Endodermal cell (in vitro differentiated cells): Measurements from ENCODE around the gene NSFL1C. TPM values are rescaled to one million over a fixed set of nuclear protein-coding genes. Genes with fewer than 3 reads are reported as not detected.

Source experiments
- DNase-seq: peaks from one replicate; pipeline ENCODE4 v3.0.0-alpha.2; 2017
- H3K27ac ChIP-seq: 2 replicates; pipeline ENCODE4 v1.5.1; 2013; ENCODE audit warnings: mild to moderate bottlenecking, low read depth, low read length, moderate library complexity
- H3K27me3 ChIP-seq: 2 replicates; pipeline ENCODE4 v1.6.1; 2013; ENCODE audit warnings: mild to moderate bottlenecking, low read length, moderate library complexity; ENCODE audit not compliant: insufficient read depth, control insufficient read depth, poor library complexity, severe bottlenecking
- H3K36me3 ChIP-seq: 2 replicates; pipeline ENCODE4 v1.7.0; 2013; ENCODE audit warnings: mild to moderate bottlenecking, low read length, moderate library complexity; ENCODE audit not compliant: control insufficient read depth, insufficient read depth
- H3K4me1 ChIP-seq: one replicate; pipeline ENCODE4 v1.7.0; 2013; ENCODE audit warnings: low read length; ENCODE audit not compliant: control insufficient read depth, insufficient read depth
- H3K4me3 ChIP-seq: 2 replicates; pipeline ENCODE4 v1.5.1; 2013; ENCODE audit warnings: mild to moderate bottlenecking, low read length, moderate library complexity
- H3K9ac ChIP-seq: 2 replicates; pipeline ENCODE4 v1.6.1; 2013; ENCODE audit warnings: mild to moderate bottlenecking, low read length, moderate library complexity; ENCODE audit not compliant: poor library complexity, severe bottlenecking; ENCODE audit errors: extremely low read depth
- H3K9me3 ChIP-seq: 2 replicates; pipeline ENCODE4 v1.6.1; 2013; ENCODE audit warnings: mild to moderate bottlenecking, low read length, moderate library complexity; ENCODE audit not compliant: control insufficient read depth
- H3K27ac Mint-ChIP-seq: 2 replicates; pipeline ENCODE4 v1.8.0; 2020; ENCODE audit warnings: mixed read lengths
- H3K27me3 Mint-ChIP-seq: 2 replicates; pipeline ENCODE4 v1.8.0; 2021; ENCODE audit warnings: mild to moderate bottlenecking, mixed read lengths; ENCODE audit not compliant: insufficient read depth
- H3K36me3 Mint-ChIP-seq: 2 replicates; pipeline ENCODE4 v1.8.0; 2020; ENCODE audit warnings: low read depth, mixed read lengths
- H3K4me1 Mint-ChIP-seq: 2 replicates; pipeline ENCODE4 v1.8.0; 2020; ENCODE audit warnings: mixed read lengths
- H3K4me3 Mint-ChIP-seq: 2 replicates; pipeline ENCODE4 v1.8.0; 2020; ENCODE audit warnings: mild to moderate bottlenecking, moderate library complexity, mixed read lengths
- H3K9me3 Mint-ChIP-seq: 2 replicates; pipeline ENCODE4 v1.8.0; 2020; ENCODE audit warnings: mild to moderate bottlenecking, mixed read lengths
- WGBS, 2 experiments: methylation state at CpG; one replicate each; pipeline versions ENCODE4 v1.1.5 to v1.1.7; 2013; ENCODE audit warnings: missing lambda C conversion rate in 2 of 2, mixed read lengths in 1 of 2; ENCODE audit not compliant: insufficient coverage in 1 of 2, insufficient read length in 1 of 2; 5-methylcytosine and 5-hydroxymethylcytosine counted together
- total RNA-seq, 2 donors: library from RNA; stranded (reverse); fragmentation: NEBNext Ultra II Directional in 1 of 2; extraction: Animal tissue kit (Norgen Biotek cat#: 25700) in 1 of 2; gene quantifications; 2 replicates in 1 of 2; 3 replicates in 1 of 2; pipeline ENCODE4 v1.2.1, GENCODE V29; 2021
- TF ChIP-seq, protein P1 (sequence below): fragments of 200-600 bp; sonication (generic); conservative IDR thresholded peaks from 2 replicates; pipeline ENCODE4 v1.5.0; 2021; ENCODE audit warnings: antibody characterized with exemption, mild to moderate bottlenecking

Gene NSFL1C
- total RNA-seq, 2 donors from 2014 or later = 90.9 to 117 TPM

DNA sequence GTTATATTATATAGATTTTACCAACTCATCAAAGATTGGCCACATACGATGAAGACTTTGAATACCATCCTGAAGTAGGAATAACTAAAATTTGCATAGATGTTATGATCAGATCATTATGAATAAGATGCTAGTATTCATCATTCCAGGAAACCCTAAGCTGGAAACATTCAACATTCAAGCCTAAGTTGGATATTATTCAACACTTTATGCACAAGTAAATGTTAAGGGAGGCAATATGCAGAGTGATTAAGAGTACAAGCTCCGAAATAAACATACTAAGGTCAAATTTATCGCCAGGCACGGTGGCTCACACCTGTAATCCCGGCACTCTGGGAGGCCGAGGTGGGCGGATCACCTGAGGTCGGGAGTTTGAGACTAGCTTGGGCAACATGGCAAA is 30.4 kb downstream of the NSFL1C start:
- no peak overlapping the region for H3K4me3 ChIP-seq
- Mint-ChIP-seq H3K9me3 (peaks cover 21% of the 10 kb centered on the region), H3K27ac (no peak overlapping the region), H3K36me3 (peaks cover 7% of the 10 kb centered on the region), H3K4me3 (no peak overlapping the region), H3K27me3 (no peaks in the 10 kb centered on the region), H3K4me1 (peaks cover 4% of the 10 kb centered on the region)
- peaks cover 3% of the 10 kb centered on the region for H3K9me3 ChIP-seq
- H3K9ac ChIP-seq = no peak overlapping the region
- H3K27ac ChIP-seq = no peak overlapping the region
- no peaks in the 10 kb centered on the region for H3K4me1 ChIP-seq
- no peak for DNase-seq
- H3K27me3 ChIP-seq = no peaks in the 10 kb centered on the region
- WGBS, 2 experiments = 82 to 90% methylated on average over 6 to 7 of the region's 8 CpGs
- TF ChIP-seq, protein P1, sequence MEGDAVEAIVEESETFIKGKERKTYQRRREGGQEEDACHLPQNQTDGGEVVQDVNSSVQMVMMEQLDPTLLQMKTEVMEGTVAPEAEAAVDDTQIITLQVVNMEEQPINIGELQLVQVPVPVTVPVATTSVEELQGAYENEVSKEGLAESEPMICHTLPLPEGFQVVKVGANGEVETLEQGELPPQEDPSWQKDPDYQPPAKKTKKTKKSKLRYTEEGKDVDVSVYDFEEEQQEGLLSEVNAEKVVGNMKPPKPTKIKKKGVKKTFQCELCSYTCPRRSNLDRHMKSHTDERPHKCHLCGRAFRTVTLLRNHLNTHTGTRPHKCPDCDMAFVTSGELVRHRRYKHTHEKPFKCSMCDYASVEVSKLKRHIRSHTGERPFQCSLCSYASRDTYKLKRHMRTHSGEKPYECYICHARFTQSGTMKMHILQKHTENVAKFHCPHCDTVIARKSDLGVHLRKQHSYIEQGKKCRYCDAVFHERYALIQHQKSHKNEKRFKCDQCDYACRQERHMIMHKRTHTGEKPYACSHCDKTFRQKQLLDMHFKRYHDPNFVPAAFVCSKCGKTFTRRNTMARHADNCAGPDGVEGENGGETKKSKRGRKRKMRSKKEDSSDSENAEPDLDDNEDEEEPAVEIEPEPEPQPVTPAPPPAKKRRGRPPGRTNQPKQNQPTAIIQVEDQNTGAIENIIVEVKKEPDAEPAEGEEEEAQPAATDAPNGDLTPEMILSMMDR = no peak
- peaks cover 3% of the 10 kb centered on the region for H3K36me3 ChIP-seq

DNA sequence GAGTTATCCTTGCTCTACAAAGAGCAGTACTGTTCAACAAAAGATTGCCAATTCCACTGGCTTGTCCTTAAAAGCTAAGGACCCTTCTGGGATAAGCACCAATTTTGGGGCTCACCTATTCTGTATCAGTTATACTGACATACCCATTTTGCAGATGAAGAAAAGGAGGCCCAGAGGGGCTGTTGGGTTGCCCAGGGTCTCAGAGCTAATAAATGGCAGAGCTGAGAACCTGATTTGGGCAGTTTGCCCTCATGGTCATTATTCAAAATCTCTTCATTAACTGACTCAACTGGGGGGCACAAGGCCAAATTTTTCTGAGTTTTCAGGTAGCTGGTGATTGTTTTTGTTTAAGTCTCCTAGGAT is 31.3 kb downstream of the NSFL1C start:
- peaks cover 7% of the 10 kb centered on the region for H3K4me1 Mint-ChIP-seq
- H3K27me3 Mint-ChIP-seq = no peaks in the 10 kb centered on the region
- Histone ChIP-seq H3K27me3 (no peaks in the 10 kb centered on the region), H3K27ac (no peak overlapping the region), H3K9me3 (peaks cover 3% of the 10 kb centered on the region), H3K4me3 (no peak overlapping the region), H3K36me3 (no peaks in the 10 kb centered on the region), H3K9ac (no peak overlapping the region), H3K4me1 (no peaks in the 10 kb centered on the region)
- TF ChIP-seq, protein P1 = no peak
- H3K4me3 Mint-ChIP-seq = no peak overlapping the region
- H3K36me3 Mint-ChIP-seq = peaks cover 7% of the 10 kb centered on the region
- H3K9me3 Mint-ChIP-seq = peaks cover 21% of the 10 kb centered on the region
- H3K27ac Mint-ChIP-seq = no peak overlapping the region
- DNase-seq = no peak

DNA sequence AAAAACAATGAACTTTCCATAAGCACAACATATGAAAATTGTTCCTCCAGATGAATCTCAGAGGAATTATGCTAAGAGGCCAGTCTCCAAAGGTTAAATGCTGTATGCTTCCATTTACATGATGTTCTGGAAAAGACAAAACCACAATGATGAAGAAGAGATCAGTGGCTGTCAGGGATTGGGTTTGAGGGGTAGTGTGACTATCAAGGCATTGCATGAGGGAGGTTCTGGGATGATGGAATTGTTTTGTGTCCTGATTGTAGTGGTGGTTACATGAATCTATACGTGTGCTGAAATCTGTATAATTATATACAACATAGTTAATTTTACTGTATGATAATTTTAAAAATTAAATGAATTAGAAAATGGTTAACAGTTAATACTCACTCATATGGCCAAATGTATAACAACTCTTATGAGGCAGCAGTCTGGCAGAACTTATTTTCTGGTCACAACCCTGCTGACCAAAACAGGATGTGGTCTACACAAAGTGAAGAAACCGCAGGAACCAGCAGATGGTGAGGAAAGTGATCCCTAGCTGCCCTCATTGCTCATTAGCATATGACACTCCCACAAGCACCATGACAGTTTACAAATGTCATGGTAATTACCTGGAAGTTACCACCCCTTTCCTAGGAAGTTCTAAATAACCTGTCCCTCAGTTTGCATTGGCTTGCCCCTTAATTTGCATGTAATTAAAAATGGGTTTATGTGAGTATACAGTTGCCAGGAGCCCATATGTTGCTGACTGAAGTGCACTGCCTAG is 31.9 kb downstream of the NSFL1C start:
- TF ChIP-seq, protein P1 = no peak
- Histone ChIP-seq H3K27me3 (no peaks in the 10 kb centered on the region), H3K27ac (no peak overlapping the region), H3K9me3 (peaks cover 3% of the 10 kb centered on the region), H3K36me3 (no peaks in the 10 kb centered on the region), H3K4me3 (no peak overlapping the region), H3K9ac (no peak overlapping the region), H3K4me1 (no peaks in the 10 kb centered on the region)
- H3K36me3 Mint-ChIP-seq = peaks cover 7% of the 10 kb centered on the region
- H3K27me3 Mint-ChIP-seq = no peaks in the 10 kb centered on the region
- 90 to 100% methylated on average over 1 of the region's 2 CpGs for WGBS, 2 experiments
- peaks cover 7% of the 10 kb centered on the region for H3K4me1 Mint-ChIP-seq
- peaks cover 21% of the 10 kb centered on the region for H3K9me3 Mint-ChIP-seq
- no peak for DNase-seq
- no peak overlapping the region for H3K27ac Mint-ChIP-seq
- no peak overlapping the region for H3K4me3 Mint-ChIP-seq
